HG03064 (cell line): ENCODE data around the gene NPAS4.
"Not testable (repeated sequence)": the region's sequence is repeated elsewhere in the genome, so short reads cannot be mapped to it uniquely, and the experiment has no call there.

Experiments used
- ATAC-seq: cut with Tn5 transposase; IDR thresholded peaks from one replicate; pipeline ENCODE4 v1.9.1; 2021; ENCODE audit warnings: low read depth; ENCODE audit not compliant: unreplicated experiment

Gene NPAS4

DNA sequence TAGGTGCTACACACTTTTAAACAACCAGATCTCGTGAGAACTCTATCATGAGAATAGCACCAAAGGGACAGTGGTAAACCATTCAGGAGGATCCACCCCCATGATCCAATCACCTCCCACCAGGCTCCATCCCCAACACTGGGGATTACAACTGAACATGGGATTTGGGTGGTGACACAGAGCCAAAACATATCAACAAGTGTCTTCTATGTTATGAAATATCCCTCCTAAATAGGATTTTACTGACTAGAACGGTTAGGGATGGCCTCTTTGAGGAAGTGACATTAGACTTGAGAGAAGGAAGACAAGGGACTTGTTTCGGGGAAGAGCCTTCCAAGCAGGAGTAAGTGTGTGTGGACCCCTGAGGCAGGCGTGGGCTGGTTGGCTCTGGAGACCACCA is 29.7 kb downstream of the NPAS4 start:
- ATAC-seq, result no peak

DNA sequence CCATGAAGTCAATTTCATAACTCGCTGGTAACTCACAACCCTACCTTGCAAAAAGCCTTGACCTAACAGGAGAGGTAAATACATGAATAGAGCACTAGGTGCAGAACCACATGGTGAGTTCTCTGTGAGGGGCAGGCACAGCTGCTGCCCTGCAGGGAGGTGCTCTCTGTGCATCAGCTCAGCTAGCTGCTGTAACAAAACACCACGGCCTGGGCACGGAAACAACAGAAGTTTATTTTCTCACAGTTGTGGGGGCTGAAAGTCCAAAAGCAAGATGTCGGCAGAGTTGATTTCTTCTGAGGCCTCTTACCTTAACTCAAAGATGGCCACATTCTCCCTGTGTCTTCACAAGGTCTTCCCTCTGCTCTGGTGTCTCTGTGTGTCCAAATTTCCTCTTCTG is 30.8 kb downstream of the NPAS4 start:
- ATAC-seq, result no peak

DNA sequence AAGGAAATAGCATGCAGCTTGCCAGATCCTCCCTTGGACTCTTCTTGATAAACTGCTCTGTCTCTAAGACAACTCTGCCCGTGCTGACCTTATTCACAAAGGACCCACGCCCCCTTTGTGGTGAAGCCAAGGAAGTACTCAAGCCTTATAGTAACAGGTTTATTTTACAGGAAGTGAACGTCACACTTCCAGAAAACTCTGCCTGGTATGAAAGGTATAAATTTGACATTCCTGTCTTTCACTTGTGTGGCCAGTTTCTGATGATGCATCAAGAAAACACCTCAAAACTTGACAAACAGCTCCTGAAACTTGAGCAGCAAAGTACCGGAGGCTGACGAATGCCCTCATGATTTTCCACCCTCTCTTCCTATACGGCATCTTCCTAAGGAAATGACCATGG is 33.4 kb downstream of the NPAS4 start:
- no peak for ATAC-seq

DNA sequence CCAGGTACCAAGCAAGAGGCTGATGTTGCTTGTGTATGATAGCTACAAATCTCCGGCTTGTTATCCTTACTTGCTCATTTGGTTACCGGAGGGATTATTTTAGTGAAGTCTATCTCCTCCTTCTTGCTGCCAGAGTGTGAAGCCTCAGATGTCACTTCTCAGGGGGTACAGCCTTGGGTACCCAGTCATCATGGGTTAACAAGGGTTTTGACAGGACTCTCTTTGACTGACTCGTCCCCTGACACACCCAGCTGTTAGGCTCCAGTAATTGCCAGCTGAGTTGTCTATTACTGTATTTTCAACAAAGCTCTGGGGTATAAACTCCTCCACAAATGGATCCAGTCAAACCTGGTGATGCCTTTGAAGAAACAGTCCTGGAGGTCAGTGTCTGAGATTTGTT is 34.0 kb downstream of the NPAS4 start:
- no peak for ATAC-seq

DNA sequence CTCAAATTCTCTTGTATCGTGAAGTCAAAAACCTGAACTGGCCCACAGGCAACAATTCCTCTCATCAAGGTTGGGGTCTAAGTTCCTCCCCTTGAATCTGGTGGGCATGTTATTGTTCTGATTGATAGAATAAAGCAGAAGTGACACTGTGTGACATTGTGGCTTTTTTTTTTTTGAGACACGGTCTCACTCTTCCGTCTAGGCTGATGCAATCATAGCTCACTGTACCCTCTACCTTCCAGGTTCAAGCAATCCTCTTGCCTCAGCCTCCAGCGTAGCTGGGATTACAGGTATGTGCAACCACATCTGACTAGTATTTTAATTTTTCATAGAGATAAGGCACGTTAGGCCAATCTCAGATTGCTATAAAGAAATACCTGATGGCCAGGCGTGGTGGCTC is 37.0 kb downstream of the NPAS4 start:
- no peak for ATAC-seq

DNA sequence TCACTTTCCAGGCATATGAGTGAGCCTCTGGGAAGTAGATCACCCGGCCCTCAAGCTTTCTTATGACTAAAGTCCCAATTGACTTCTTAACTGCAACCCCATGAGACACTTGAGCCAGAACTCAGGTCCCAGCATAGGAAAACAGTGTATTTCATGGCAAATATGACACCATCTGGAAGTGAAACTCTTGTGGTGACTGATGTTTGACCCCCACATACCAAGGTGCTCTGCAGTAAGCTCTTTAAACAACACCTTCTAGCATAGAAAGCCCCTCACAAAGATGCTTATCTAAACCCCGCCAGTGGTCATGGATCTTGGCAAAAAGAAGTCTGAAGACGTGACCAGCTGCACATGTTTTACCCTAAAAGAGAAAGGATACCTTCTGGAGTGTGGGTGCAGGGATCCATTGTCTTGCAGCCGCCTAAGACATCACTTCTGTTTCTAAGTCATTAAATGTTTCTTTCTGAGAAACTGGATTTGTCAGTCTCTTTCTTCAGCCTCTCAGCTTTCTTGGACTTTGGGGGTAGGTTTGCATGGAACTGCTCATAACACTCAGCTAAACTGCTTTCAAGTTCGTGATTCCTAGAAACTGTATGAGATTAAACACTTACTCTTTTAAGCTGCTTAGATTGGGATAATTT is 38.4 kb downstream of the NPAS4 start:
- ATAC-seq, result no peak

DNA sequence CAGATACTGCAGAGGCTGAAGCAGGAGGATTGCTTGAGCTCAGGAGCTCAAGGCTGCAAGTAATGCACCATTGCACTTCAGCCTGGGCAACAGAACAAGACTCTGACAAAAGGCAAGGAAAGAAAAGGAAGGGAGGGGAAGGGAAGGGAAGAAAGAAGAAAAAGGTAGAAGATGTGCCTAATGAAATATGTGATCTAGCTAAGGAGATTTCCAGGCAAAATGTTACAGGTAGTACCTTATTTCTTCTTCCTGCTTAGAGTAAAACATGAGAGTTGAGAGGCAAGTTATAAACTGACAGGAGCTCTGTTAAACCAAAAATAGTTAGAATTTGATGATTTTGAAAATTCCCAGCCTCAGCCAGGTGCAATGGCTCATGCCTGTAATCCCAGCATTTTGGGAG is 41.2 kb downstream of the NPAS4 start:
- ATAC-seq, result no peak

DNA sequence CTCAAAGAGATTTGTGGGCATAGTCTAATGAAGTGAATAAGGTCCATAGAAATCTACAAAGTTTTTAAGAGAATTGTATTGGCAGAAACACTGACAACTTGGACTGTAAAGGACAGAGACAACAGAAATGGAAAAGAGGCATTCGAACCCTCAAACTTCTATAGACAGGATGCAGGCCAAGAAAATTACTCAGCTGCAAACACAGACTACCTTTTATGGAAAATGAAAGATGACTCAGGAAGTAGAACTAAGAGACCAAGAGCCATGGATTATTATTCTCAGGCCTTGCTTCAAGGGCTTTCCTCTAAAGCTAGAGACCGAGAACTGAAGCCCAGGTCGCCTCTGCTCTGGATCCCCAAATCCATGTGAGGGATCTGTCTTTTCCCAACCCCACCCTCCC is 42.1 kb downstream of the NPAS4 start:
- ATAC-seq, result no peak

DNA sequence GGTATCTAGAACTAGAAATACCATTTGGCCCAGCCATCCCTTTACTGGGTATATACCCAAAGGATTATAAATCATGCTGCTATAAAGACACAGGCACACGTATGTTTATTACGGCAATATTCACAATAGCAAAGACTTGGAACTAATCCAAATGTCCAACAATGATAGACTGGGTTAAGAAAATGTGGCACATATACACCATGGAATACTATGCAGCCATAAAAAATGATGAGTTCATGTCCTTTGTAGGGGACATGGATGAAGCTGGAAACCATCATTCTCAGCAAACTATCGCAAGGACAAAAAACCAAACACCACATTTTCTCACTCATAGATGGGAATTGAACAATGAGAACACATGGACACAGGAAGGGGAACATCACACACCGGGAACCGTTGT is 43.3 kb downstream of the NPAS4 start:
- not testable (repeated sequence) for ATAC-seq

DNA sequence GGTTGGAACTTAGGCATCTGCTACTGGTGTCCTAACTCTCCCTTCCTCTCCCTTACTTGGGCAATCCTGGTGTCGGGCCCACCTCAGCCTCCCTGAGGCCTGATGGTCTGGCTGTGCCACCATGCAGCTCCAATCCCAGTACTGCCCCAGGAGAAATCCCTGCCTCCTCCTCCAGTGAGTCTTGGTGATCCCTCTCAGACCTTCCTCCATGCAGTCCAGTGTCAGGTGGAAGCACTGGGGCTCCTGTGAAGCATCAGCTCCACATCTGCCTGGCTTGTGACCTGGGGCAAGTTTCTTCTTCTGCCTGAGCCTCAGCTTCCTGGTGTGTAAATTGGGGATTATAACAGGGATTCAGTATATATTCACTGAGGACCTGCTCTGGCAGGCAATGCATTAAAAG is 44.1 kb downstream of the NPAS4 start:
- no peak for ATAC-seq

DNA sequence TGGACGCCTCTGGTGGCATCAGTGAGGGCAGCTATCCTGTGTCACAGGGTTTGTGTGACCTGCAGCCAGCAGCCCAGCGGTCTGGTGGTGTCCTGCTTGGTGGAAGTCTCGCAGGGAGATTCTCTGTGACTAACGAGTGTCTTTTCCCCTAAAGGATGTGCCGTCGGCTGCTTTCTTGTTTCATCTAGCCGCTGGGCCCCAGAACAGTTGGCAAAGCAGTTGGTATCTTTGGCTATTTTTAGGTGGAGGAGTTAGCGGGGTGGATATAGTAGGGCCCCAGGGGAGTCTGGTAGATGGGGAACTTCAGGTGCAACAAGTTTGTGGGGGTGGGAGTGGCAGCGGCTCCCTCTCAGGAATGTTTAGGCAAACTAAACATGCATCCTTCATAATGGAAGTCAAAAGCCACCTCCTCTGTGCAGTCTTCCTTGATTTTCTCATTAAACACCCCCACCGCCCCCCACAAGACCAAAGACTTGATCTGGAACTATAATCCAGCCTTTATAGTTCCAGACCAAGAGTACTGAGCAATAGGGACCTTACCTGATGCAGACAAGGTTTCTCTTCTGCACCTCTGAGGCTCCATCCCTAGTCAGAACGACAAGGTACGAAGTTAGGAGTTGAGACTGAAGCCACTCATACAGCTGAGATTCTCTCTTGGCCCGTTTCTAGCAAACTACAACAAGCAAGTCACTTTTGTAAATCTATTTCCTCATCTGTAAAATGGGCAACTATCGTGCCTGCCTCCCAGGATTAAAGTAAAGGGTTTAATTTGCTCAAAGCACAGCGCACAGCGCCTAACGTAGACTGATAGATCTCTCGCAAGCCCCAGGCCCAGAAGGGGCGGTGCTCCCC is 44.8 kb downstream of the NPAS4 start:
- no peak for ATAC-seq

DNA sequence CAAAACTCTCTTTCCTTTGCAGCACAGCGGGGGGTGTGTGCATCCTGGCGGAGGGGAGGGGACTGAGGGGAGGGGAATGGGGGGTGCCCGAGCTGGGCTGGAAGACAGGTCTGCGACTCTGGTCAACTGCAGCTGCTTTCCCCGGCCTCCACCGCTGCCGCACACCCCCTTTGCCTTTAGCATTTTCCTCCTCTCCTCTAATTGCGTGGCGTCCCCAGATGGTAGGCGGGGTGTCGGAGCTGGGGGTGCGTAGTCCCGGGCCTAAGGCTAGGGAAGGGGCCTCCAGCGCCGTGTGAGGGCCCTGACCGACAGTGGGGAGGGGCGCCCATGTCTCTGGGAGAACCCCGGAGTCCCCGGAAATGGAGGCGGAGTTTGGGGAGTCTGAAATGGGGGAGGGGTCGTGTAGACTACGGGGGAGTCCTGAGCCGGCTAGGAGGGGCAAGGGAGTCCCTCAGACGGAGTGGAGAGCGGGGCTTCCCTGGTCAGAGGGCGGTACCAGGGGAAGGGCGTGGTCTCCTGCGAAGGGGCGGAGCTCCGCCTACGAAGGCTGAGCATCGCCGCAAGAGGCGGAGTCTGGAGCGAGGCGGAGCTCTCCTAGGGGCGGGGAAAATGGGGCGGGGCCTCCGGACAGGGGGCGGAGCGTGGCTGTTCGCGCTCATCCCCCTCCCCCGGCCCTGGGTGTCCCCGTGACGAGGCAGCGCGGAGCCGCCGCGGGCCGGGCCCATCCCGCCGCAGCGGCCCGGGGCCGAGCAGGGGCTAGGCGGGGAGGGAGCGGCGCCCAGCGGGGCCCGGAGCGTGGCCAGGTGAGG is 45.6 kb downstream of the NPAS4 start, which contains the start of gene PELI3:
Gene PELI3, plus strand, starts transcription at position 681 of the 809 bp plus-strand sequence. CDS start 1,224 bp downstream, outside the sequence.
- peak; percentile 79 for ATAC-seq

DNA sequence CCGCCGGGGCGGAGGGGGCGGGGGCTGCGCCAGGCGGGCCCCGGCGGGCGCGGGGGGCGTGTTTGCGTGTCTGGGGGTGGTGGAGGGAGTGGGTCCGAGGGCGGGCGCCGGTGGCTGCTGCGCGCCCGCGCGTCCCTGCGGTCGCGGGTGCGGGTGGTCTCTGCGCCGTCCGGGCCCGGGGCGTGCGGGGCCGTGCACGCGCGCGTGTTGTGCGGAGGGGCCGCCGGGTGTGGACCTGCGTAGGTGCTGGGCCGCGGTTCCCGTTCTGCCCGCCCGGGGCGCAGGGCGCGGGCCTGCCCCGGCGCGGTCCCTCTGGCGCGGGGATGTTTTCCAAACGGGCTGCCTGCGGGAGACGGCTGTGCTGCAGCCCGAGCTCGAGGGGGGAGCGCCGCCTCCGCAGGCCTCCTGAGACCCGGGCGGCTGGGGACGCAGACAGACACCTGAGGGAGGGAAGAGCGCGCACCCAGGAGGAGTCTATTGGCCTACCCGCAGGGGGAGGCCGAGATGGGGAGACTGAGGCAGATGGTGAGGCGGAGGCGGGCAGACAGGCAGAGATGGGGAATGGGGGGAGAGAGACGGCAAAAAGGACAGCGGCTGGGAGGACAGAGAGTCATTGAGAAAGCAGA is 46.3 kb downstream of the NPAS4 start:
- peak; percentile 29 for ATAC-seq

DNA sequence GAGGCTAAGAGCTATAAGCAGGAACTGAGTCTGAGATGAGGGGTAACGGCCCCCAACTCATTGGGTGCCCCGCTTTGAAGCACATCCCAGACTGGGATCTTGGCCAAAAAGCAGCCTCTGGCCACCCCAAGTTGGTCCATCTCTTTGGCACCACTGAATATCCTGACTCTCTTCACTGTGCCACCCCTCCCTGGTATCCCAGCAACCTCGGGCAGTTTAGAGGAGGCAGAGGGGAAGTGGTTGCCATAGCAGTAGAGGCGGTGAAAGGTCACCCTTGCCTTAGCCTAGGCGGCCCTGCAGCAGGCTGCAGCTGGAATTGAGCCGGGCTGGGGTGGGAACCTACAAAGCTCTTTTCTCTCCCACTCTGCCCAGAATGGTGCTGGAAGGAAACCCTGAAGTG is 46.9 kb downstream of the NPAS4 start:
- ATAC-seq, result no peak

DNA sequence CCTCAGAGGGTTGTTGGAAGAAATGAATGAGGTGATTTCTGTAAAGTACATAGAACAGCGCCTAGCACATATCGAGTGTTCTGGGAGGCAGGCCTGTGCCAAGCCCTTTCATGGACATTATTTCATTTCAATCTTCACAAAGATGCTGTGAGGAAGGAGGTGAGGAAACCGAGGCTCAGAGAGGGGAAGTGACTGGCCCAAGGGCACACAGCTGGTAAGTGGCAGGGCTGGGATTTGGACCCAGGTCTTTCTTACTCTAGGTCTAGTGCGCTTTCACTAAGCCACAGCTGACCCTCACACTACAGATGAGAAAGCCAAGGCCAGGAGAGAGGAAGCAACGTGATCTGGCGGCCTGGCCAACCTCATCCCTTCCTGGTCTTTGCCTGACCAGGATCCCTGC is 47.9 kb downstream of the NPAS4 start:
- no peak for ATAC-seq

DNA sequence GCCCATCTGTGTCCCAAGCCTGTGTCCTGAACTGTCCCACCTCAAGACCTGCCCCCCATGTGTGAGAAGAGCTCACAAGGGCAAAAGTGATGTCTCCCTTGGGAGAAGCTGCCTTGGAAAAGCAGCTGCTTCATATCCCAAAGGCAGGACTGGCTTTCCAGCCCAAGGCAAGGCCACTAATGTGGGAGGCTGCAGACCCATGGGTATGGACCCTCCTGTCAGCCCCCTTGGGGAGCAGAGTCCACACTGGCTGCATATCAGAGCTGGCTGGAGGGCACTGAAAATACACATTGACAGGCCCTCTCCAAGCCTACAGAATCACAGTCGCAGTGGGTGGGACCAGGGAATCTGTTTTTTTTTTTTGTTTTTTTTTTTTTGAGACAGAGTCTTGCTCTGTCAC is 48.6 kb downstream of the NPAS4 start:
- no peak for ATAC-seq

DNA sequence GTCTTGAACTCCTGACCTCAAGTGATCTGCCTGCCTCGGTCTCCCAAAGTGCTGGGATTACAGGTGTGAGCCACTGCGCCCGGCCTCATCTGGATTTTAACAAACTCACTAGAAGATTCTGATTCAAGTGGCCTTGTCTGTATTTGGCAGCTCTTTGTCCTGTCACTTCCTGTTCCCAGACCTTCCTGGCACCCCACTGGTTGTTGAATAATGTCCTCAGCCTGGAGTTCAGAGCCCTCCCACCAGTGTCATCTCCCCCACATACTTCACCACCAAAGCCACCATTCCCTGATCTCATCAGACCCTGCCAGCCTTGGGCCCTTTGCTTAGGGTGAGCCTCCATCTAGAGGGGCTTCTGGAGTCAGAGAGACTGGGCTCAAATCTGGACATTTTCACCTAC is 49.2 kb downstream of the NPAS4 start:
- no peak for ATAC-seq

DNA sequence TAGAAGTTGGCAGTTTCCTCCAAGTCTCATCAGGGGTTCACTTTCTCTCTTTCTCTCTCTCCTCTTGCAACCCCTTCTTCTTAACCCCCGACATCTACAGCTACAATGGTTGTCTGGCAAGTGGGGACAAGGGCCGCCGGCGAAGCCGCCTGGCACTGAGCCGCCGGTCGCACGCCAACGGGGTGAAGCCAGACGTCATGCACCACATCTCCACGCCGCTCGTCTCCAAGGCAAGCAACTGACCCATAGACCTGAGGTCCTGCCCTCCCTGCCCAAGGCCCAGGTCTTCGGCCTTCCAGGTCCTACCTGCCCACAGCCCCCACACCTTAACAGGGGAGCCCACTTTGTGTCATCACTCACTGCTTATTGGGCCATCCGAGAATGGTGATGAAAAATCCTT is 50.3 kb downstream of the NPAS4 start:
- no peak for ATAC-seq

DNA sequence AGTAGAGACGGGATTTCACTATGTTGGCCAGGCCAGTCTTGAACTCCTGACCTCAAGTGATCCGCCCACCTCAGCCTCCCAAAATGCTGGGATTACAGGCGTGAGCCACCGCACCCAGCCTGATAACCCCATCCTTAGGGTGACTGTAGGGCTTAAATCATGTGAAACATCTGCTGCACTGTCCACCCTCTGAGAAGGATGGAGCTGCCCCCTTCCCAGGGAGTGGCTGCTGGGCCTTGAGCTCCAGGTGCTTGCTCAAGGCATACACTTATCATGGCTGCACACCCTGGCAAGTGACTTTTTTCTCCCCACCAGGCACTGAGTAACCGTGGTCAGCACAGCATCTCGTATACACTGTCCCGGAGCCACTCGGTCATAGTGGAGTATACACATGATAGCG is 51.2 kb downstream of the NPAS4 start:
- no peak for ATAC-seq

DNA sequence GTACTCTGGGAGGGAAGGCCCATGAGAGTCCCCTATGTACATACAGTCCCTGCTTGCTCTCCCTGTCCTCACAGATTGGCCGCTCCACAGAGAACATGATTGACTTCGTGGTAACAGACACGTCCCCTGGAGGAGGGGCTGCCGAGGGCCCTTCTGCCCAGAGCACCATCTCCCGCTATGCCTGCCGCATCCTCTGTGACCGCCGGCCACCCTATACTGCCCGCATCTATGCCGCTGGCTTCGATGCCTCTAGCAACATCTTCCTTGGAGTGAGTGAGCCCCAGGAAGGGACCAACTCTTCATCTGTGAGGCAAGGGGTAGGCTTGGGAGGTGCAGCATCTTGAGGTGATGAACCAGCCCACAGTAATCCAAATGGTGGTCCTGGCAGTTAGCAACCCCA is 52.3 kb downstream of the NPAS4 start:
- no peak for ATAC-seq
